H9 (cell line): Measurements from ENCODE around the gene MIER2. TPM values are rescaled to one million over a fixed set of nuclear protein-coding genes. Genes with fewer than 3 reads are reported as not detected.

Experiments
- DNase-seq: peaks from one replicate; pipeline ENCODE4 v3.0.0-alpha.2; 2017
- H2AFZ ChIP-seq: one replicate; pipeline ENCODE4 v1.6.1; 2013; ENCODE audit warnings: mild to moderate bottlenecking, low read length, control low read depth, moderate library complexity
- H2AK5ac ChIP-seq: 2 replicates; pipeline ENCODE4 v1.6.1; 2013; ENCODE audit warnings: low read length, control low read depth, mixed read lengths; ENCODE audit not compliant: insufficient read length
- H2BK120ac ChIP-seq: one replicate; pipeline ENCODE4 v1.6.1; 2013; ENCODE audit warnings: low read depth, mild to moderate bottlenecking, low read length, control low read depth, inconsistent platforms; ENCODE audit not compliant: poor library complexity, severe bottlenecking
- H2BK12ac ChIP-seq: 2 replicates; pipeline ENCODE4 v1.6.1; 2013; ENCODE audit warnings: low read length, control low read depth, mixed read lengths, low read depth; ENCODE audit not compliant: insufficient read length
- H2BK15ac ChIP-seq: 2 replicates; pipeline ENCODE4 v1.6.1; 2013; ENCODE audit warnings: low read depth, low read length, control low read depth
- H2BK20ac ChIP-seq: one replicate; pipeline ENCODE4 v1.6.1; 2013; ENCODE audit warnings: low read depth, mild to moderate bottlenecking, low read length, control low read depth, inconsistent platforms; ENCODE audit not compliant: poor library complexity, severe bottlenecking
- H2BK5ac ChIP-seq: 2 replicates; pipeline ENCODE4 v1.6.1; 2013; ENCODE audit warnings: low read length, control low read depth, mixed read lengths; ENCODE audit not compliant: insufficient read length
- H3K14ac ChIP-seq: 2 replicates; pipeline ENCODE4 v1.6.1; 2013; ENCODE audit warnings: low read length, control low read depth; ENCODE audit not compliant: insufficient read depth
- H3K18ac ChIP-seq: 2 replicates; pipeline ENCODE4 v1.6.1; 2013; ENCODE audit warnings: low read depth, mild to moderate bottlenecking, mixed read lengths, low read length, control low read depth; ENCODE audit not compliant: insufficient read length
- H3K23ac ChIP-seq: 2 replicates; pipeline ENCODE4 v1.6.1; 2013; ENCODE audit warnings: low read length, control low read depth, mixed read lengths, low read depth; ENCODE audit not compliant: insufficient read length
- H3K23me2 ChIP-seq: 2 replicates; pipeline ENCODE4 v1.6.1; 2013; ENCODE audit warnings: low read depth, mild to moderate bottlenecking, mixed read lengths, low read length, control low read depth; ENCODE audit not compliant: insufficient read length, poor library complexity, severe bottlenecking
- H3K27ac ChIP-seq: 2 replicates; pipeline ENCODE4 v1.5.1; 2013; ENCODE audit warnings: low read length, control low read depth, mixed read lengths, low read depth; ENCODE audit not compliant: insufficient read length
- H3K27me3 ChIP-seq: 2 replicates; pipeline ENCODE4 v1.6.1; 2013; ENCODE audit warnings: low read length, control low read depth, inconsistent platforms; ENCODE audit not compliant: insufficient read depth
- H3K4ac ChIP-seq: 2 replicates; pipeline ENCODE4 v1.6.1; 2013; ENCODE audit warnings: low read depth, mild to moderate bottlenecking, control low read depth, inconsistent platforms, low read length, moderate library complexity
- H3K4me1 ChIP-seq: 2 replicates; pipeline ENCODE4 v1.6.1; 2013; ENCODE audit warnings: low read length, control low read depth, inconsistent platforms; ENCODE audit not compliant: insufficient read depth
- H3K4me2 ChIP-seq: 2 replicates; pipeline ENCODE4 v1.6.1; 2013; ENCODE audit warnings: low read length, control low read depth, mixed read lengths; ENCODE audit not compliant: insufficient read length, insufficient read depth
- H3K56ac ChIP-seq: 2 replicates; pipeline ENCODE4 v1.6.1; 2013; ENCODE audit warnings: low read depth, mild to moderate bottlenecking, mixed read lengths, low read length, control low read depth; ENCODE audit not compliant: insufficient read length
- H3K79me1 ChIP-seq: 2 replicates; pipeline ENCODE4 v1.6.1; 2013; ENCODE audit warnings: low read depth, mild to moderate bottlenecking, moderate library complexity, low read length, control low read depth, inconsistent platforms; ENCODE audit not compliant: insufficient read depth, poor library complexity, severe bottlenecking
- H3K79me2 ChIP-seq: 2 replicates; pipeline ENCODE4 v1.6.1; 2013; ENCODE audit warnings: low read length, control low read depth, inconsistent platforms; ENCODE audit not compliant: insufficient read depth
- H3K9ac ChIP-seq: 2 replicates; pipeline ENCODE4 v1.6.1; 2013; ENCODE audit warnings: low read length, control low read depth, mixed read lengths; ENCODE audit not compliant: insufficient read length; ENCODE audit errors: extremely low read depth
- H3K9me3 ChIP-seq: one replicate; pipeline ENCODE4 v1.6.1; 2013; ENCODE audit warnings: low read depth, low read length, inconsistent platforms; ENCODE audit not compliant: control insufficient read depth
- H3T11ph ChIP-seq: one replicate; pipeline ENCODE4 v1.6.1; 2013; ENCODE audit warnings: mild to moderate bottlenecking, low read length, control low read depth, inconsistent platforms
- H4K20me1 ChIP-seq: one replicate; pipeline ENCODE4 v1.6.1; 2013; ENCODE audit not compliant: control insufficient read depth, insufficient read length, insufficient read depth
- H4K5ac ChIP-seq: 2 replicates; pipeline ENCODE4 v1.6.1; 2013; ENCODE audit warnings: low read depth, mild to moderate bottlenecking, mixed read lengths, low read length, control low read depth; ENCODE audit not compliant: insufficient read length
- H4K8ac ChIP-seq: replicated peaks from 2 replicates; pipeline ENCODE4 v1.6.1; 2013; ENCODE audit warnings: low read length, control low read depth, mixed read lengths, low read depth; ENCODE audit not compliant: insufficient read length
- H4K91ac ChIP-seq: 2 replicates; pipeline ENCODE4 v1.6.1; 2013; ENCODE audit warnings: low read depth, mild to moderate bottlenecking, moderate library complexity, mixed read lengths, low read length, control low read depth; ENCODE audit not compliant: insufficient read length
- H3K27ac Mint-ChIP-seq, 3 experiments: 2 replicates in 2 of 3; 3 replicates in 1 of 3; pipeline ENCODE4 v1.8.0; 2020 to 2021; ENCODE audit warnings: mixed read lengths in 3 of 3, mild to moderate bottlenecking in 1 of 3, moderate library complexity in 1 of 3
- H3K27me3 Mint-ChIP-seq: 2 replicates; pipeline ENCODE4 v1.8.0; 2021; ENCODE audit warnings: low read depth, mild to moderate bottlenecking, moderate library complexity, mixed read lengths
- H3K36me3 Mint-ChIP-seq, 3 experiments: 2 replicates in 2 of 3; 3 replicates in 1 of 3; pipeline ENCODE4 v1.8.0; 2020 to 2021; ENCODE audit warnings: low read depth in 3 of 3, mixed read lengths in 3 of 3; ENCODE audit not compliant: insufficient read depth in 1 of 3
- H3K4me1 Mint-ChIP-seq, 2 experiments: 2 replicates each; pipeline ENCODE4 v1.8.0; 2020; ENCODE audit warnings: mixed read lengths in 2 of 2
- H3K4me3 Mint-ChIP-seq, 2 experiments: 2 replicates in 1 of 2; 3 replicates in 1 of 2; pipeline ENCODE4 v1.8.0; 2020 to 2021; ENCODE audit warnings: mild to moderate bottlenecking in 2 of 2, mixed read lengths in 2 of 2, moderate library complexity in 1 of 2
- H3K9me3 Mint-ChIP-seq, 2 experiments: 2 replicates in 1 of 2; 3 replicates in 1 of 2; pipeline ENCODE4 v1.8.0; 2020; ENCODE audit warnings: mild to moderate bottlenecking in 2 of 2, mixed read lengths in 2 of 2, moderate library complexity in 1 of 2
- CTCF ChIP-seq: fragments of 200-600 bp; sonication (generic); conservative IDR thresholded peaks from 3 replicates; pipeline ENCODE4 v1.8.0; 2021; ENCODE audit warnings: antibody characterized with exemption, mild to moderate bottlenecking
- WGBS: extraction: QIAGEN DNeasy Blood & Tissue Kit; methylation state at CpG from one replicate; pipeline ENCODE4 v1.1.7; 2013; ENCODE audit warnings: missing lambda C conversion rate, low lambda C conversion rate, mixed read lengths; ENCODE audit not compliant: insufficient read length; ENCODE audit errors: extremely low coverage; 5-methylcytosine and 5-hydroxymethylcytosine counted together
- total RNA-seq: library from RNA; stranded (reverse); gene quantifications from 2 replicates; pipeline ENCODE4 v1.2.1, GENCODE V29; 2021

Gene MIER2
- total RNA-seq, 1 experiment from 2014 or later: 60.5 TPM

- Histone ChIP-seq H2AFZ (no peak overlapping the region), H2BK5ac (no peak overlapping the region), H3K4me1 (no peaks in the 10 kb centered on the region), H3K79me2 (no peaks in the 10 kb centered on the region), H4K91ac (no peak overlapping the region), H3K4me2 (no peak overlapping the region), H4K20me1 (no peaks in the 10 kb centered on the region), H3K27ac (no peak overlapping the region), H4K5ac (no peak overlapping the region), H3K9me3 (no peaks in the 10 kb centered on the region), H3K14ac (no peak overlapping the region), H2BK12ac (no peak overlapping the region), H3K27me3 (no peaks in the 10 kb centered on the region), H4K8ac (no peak overlapping the region), H3T11ph (no peak overlapping the region), H3K9ac (no peak overlapping the region), H3K23me2 (no peaks in the 10 kb centered on the region), H3K56ac (no peak overlapping the region), H3K23ac (no peak overlapping the region), H3K4ac (no peak overlapping the region), H2BK15ac (no peak overlapping the region), H3K79me1 (no peaks in the 10 kb centered on the region), H2AK5ac (no peak overlapping the region), H2BK20ac (no peak overlapping the region), H3K18ac (no peak overlapping the region), H2BK120ac (no peak overlapping the region)
- no peak for TF ChIP-seq CTCF
- H3K9me3 Mint-ChIP-seq: peaks cover 9 to 12% of the 10 kb centered on the region in 2 experiments
- H3K4me1 Mint-ChIP-seq: no peaks in the 10 kb centered on the region
- no peak overlapping the region for H3K27ac Mint-ChIP-seq
- no peak for DNase-seq
- no peak overlapping the region for H3K4me3 Mint-ChIP-seq
- no peaks in the 10 kb centered on the region; a peak in 1 of 7 replicates for H3K36me3 Mint-ChIP-seq
- no CpG with 5 or more reads among the region's 19 CpGs for WGBS
- peaks cover 14% of the 10 kb centered on the region for H3K27me3 Mint-ChIP-seq
These were observed 7.5 kb upstream of the MIER2 start for GRCh38 chr19:351976-352625.
